Measurements from ENCODE around the gene GATD1.

The GATD1 gene

GRCh38 chr11:795634-796564, 18.6 kb upstream of the GATD1 start:
- DNase-seq (ENCODE audit: low spot score) = peak; percentile 94

- no peak for DNase-seq (ENCODE audit: low spot score)
These were observed 17.7 kb upstream of the GATD1 start for GRCh38 chr11:794766-795633.

- no peak for DNase-seq (ENCODE audit: low spot score)
These were observed 16.9 kb upstream of the GATD1 start for GRCh38 chr11:794013-794765.

- DNase-seq (ENCODE audit: low spot score) = no peak
These were observed 16.3 kb upstream of the GATD1 start for GRCh38 chr11:793556-793955.

GRCh38 chr11:792873-793272, 15.6 kb upstream of the GATD1 start:
- no peak for DNase-seq (ENCODE audit: low spot score)

- no peak for DNase-seq (ENCODE audit: low spot score)
These were observed 15.2 kb upstream of the GATD1 start for GRCh38 chr11:792535-792821.

- DNase-seq (ENCODE audit: low spot score) = no peak
These were observed 14.6 kb upstream of the GATD1 start for GRCh38 chr11:791658-792534.

- DNase-seq (ENCODE audit: low spot score) = no peak
These were observed 13.7 kb upstream of the GATD1 start for GRCh38 chr11:790721-791564.

- peak; percentile 87 for DNase-seq (ENCODE audit: low spot score)
These were observed 12.7 kb upstream of the GATD1 start, which contains the start of gene CEND1 for GRCh38 chr11:789943-790342. TSS of gene CEND1 (minus strand) at chr11:790090. CDS start at chr11:788576, 1,514 bp downstream.

GRCh38 chr11:788953-789940, 12.0 kb upstream of the GATD1 start:
- DNase-seq (ENCODE audit: low spot score) = no peak

- DNase-seq (ENCODE audit: low spot score) = no peak
These were observed 10.8 kb upstream of the GATD1 start for GRCh38 chr11:788009-788640.

- DNase-seq (ENCODE audit: low spot score) = no peak
These were observed 9.9 kb upstream of the GATD1 start for GRCh38 chr11:787084-787675.

- DNase-seq (ENCODE audit: low spot score) = no peak
These were observed 9.2 kb upstream of the GATD1 start for GRCh38 chr11:786235-787083.

- peak; percentile 88 for DNase-seq (ENCODE audit: low spot score)
These were observed 6.3 kb upstream of the GATD1 start for GRCh38 chr11:783581-784015.

GRCh38 chr11:782264-783174, 5.2 kb upstream of the GATD1 start:
- DNase-seq (ENCODE audit: low spot score) = no peak

- DNase-seq (ENCODE audit: low spot score) = no peak
These were observed 2.8 kb upstream of the GATD1 start for GRCh38 chr11:779955-780532.
